WTC11 (cell line): Measurements from ENCODE around the gene ZBTB11. TPM values are rescaled to one million over a fixed set of nuclear protein-coding genes. Genes with fewer than 3 reads are reported as not detected.
A peak's percentile ranks its signal among the peaks of the same experiment; 100 is the strongest.

Source experiments
- ATAC-seq: fragments of 200-7000 bp; cut with Tn5 transposase; 2 replicates; pipeline ENCODE4 v1.10.0; 2021; ENCODE audit warnings: mild to moderate bottlenecking, moderate library complexity
- CTCF ChIA-PET: fragments of 300-600 bp; sonication (Branson Sonifier 250); formaldehyde crosslinking; loops from one replicate; lab custom pipeline; 2021; ENCODE audit warnings: antibody characterized with exemption; lab: Charles Lee
- POLR2A ChIA-PET: fragments of 350-600 bp; sonication (Branson Sonifier 250); formaldehyde crosslinking; loops from one replicate; lab custom pipeline; 2021; ENCODE audit warnings: antibody characterized with exemption; lab: Charles Lee
- DNase-seq: peaks from one replicate; pipeline ENCODE4 v3.0.0; 2021; ENCODE audit warnings: low spot score
- H3K27ac Mint-ChIP-seq: 2 replicates; pipeline ENCODE4 v1.8.0; 2021; ENCODE audit warnings: mixed read lengths
- H3K27me3 Mint-ChIP-seq: 2 replicates; pipeline ENCODE4 v1.8.0; 2021; ENCODE audit warnings: low read depth, mild to moderate bottlenecking, moderate library complexity, mixed read lengths
- H3K36me3 Mint-ChIP-seq: 2 replicates; pipeline ENCODE4 v1.8.0; 2021; ENCODE audit warnings: mixed read lengths
- H3K4me1 Mint-ChIP-seq: 2 replicates; pipeline ENCODE4 v1.8.0; 2022; ENCODE audit warnings: mixed read lengths
- H3K4me3 Mint-ChIP-seq: 2 replicates; pipeline ENCODE4 v1.8.0; 2021; ENCODE audit warnings: mild to moderate bottlenecking, moderate library complexity, mixed read lengths
- H3K9me3 Mint-ChIP-seq: 2 replicates; pipeline ENCODE4 v1.8.0; 2021; ENCODE audit warnings: mixed read lengths
- E2F1 ChIP-seq: sonication (generic); formaldehyde crosslinking; IDR thresholded peaks from 2 replicates; pipeline ENCODE4 v1.8.0; 2022; ENCODE audit warnings: mild to moderate bottlenecking, missing genetic modification reagents
- FOXJ3 ChIP-seq: sonication (generic); formaldehyde crosslinking; IDR thresholded peaks from 2 replicates; pipeline ENCODE4 v1.9.0; 2021; ENCODE audit warnings: missing genetic modification reagents, mild to moderate bottlenecking, borderline replicate concordance
- FOXP4 ChIP-seq: sonication (generic); formaldehyde crosslinking; IDR thresholded peaks from 2 replicates; pipeline ENCODE4 v1.8.0; 2022; ENCODE audit warnings: mild to moderate bottlenecking, missing genetic modification reagents
- IRF2 ChIP-seq: sonication (generic); formaldehyde crosslinking; IDR thresholded peaks from 2 replicates; pipeline ENCODE4 v1.8.0; 2022; ENCODE audit warnings: low read depth, missing genetic modification reagents, borderline replicate concordance
- NFYB ChIP-seq: sonication (generic); formaldehyde crosslinking; conservative IDR thresholded peaks from 2 replicates; pipeline ENCODE4 v1.8.0; 2022; ENCODE audit warnings: low read depth, missing genetic modification reagents
- SP1 ChIP-seq: sonication (generic); formaldehyde crosslinking; conservative IDR thresholded peaks from 2 replicates; pipeline ENCODE4 v1.8.1; 2022; ENCODE audit warnings: missing genetic modification reagents
- TEAD1 ChIP-seq: sonication (generic); formaldehyde crosslinking; IDR thresholded peaks from 2 replicates; pipeline ENCODE4 v1.8.0; 2022; ENCODE audit warnings: mild to moderate bottlenecking, missing genetic modification reagents
- ZNF396 ChIP-seq: fragments of 250-450 bp; sonication (Bioruptor Pico); IDR thresholded peaks from 2 replicates; pipeline ENCODE4 v1.8.0; 2021; ENCODE audit warnings: mild to moderate bottlenecking, moderate library complexity, borderline replicate concordance
- total RNA-seq: library from RNA; stranded (reverse); gene quantifications from 3 replicates; pipeline ENCODE4 v1.2.3, GENCODE V29; 2021
- TF ChIP-seq, protein P1 (sequence below): sonication (generic); formaldehyde crosslinking; IDR thresholded peaks from 2 replicates; pipeline ENCODE4 v1.8.0; 2022; ENCODE audit warnings: mild to moderate bottlenecking, missing genetic modification reagents
- TF ChIP-seq, protein P2 (sequence below): fragments of 250-450 bp; sonication (Bioruptor Pico); conservative IDR thresholded peaks from 2 replicates; pipeline ENCODE4 v1.9.0; 2021; ENCODE audit warnings: mild to moderate bottlenecking
- TF ChIP-seq, protein P3 (sequence below): fragments of 250-450 bp; sonication (Bioruptor Pico); IDR thresholded peaks from 2 replicates; pipeline ENCODE4 v1.9.0; 2021; ENCODE audit warnings: moderate library complexity, mild to moderate bottlenecking, inconsistent platforms, borderline replicate concordance
- TF ChIP-seq, protein P4 (sequence below): fragments of 250-450 bp; sonication (Bioruptor Pico); IDR thresholded peaks from 2 replicates; pipeline ENCODE4 v1.9.0; 2021; ENCODE audit warnings: mild to moderate bottlenecking
- TF ChIP-seq, protein P5 (sequence below): sonication (generic); formaldehyde crosslinking; IDR thresholded peaks from 2 replicates; pipeline ENCODE4 v1.8.1; 2022; ENCODE audit warnings: low read depth, mild to moderate bottlenecking, moderate library complexity, missing genetic modification reagents, borderline replicate concordance
- TF ChIP-seq, protein P6 (sequence below): sonication (generic); formaldehyde crosslinking; IDR thresholded peaks from 2 replicates; pipeline ENCODE4 v1.8.1; 2023; ENCODE audit warnings: mild to moderate bottlenecking, missing genetic modification reagents

ZBTB11 gene
- total RNA-seq, 1 experiment from 2014 or later = 13.5 TPM

DNA sequence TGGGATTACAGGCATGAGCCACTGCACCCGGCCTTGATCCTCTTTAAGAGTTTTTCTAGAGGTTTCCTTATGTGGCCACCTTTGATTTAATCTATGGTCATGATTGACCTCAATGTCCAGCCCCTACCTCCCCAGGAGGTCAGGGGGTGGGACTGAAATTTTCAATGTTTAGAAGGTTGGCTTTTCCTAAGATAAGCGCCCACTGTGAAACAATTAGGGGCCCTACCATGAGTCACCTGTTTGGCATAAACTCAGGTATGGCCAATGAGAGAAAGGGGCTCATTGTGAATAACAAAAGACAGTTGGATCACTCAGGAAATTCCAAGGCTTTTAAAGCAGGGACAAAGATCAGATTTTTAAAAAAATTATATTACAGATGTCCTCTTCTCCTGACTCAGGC is 51.1 kb downstream of the ZBTB11 start:
- no peak for DNase-seq
- POLR2A ChIA-PET = no interaction called here
- H3K27me3 Mint-ChIP-seq = no peaks in the 10 kb centered on the region
- H3K9me3 Mint-ChIP-seq = peaks cover 17% of the 10 kb centered on the region
- TF ChIP-seq E2F1 (CRISPR knock-in tag) (no peak), FOXJ3 (CRISPR knock-in tag) (no peak), FOXP4 (CRISPR knock-in tag) (no peak)
- TF ChIP-seq, protein P1, sequence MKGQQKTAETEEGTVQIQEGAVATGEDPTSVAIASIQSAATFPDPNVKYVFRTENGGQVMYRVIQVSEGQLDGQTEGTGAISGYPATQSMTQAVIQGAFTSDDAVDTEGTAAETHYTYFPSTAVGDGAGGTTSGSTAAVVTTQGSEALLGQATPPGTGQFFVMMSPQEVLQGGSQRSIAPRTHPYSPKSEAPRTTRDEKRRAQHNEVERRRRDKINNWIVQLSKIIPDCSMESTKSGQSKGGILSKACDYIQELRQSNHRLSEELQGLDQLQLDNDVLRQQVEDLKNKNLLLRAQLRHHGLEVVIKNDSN (CRISPR knock-in tag) = no peak
- TF ChIP-seq, all 79 proteins: peak for 0
- peak; percentile 56 for ATAC-seq
- CTCF ChIA-PET = no interaction called here
- Mint-ChIP-seq H3K4me3 (no peak overlapping the region), H3K27ac (no peak overlapping the region), H3K36me3 (peaks cover 5% of the 10 kb centered on the region), H3K4me1 (peaks cover 7% of the 10 kb centered on the region; the same call in 1 of the 2 replicates)

GRCh38 chr3:101624857-101625256 is 52.1 kb downstream of the ZBTB11 start:
- POLR2A ChIA-PET = no interaction called here
- DNase-seq = no peak
- no peaks in the 10 kb centered on the region for H3K27me3 Mint-ChIP-seq

More at GRCh38 chr3:101624857-101625256, 52.1 kb downstream of the ZBTB11 start:
- TF ChIP-seq E2F1 (CRISPR knock-in tag) (no peak), TEAD1 (CRISPR knock-in tag) (no peak), ZNF396 (CRISPR knock-in tag) (no peak), SP1 (CRISPR knock-in tag) (no peak), FOXP4 (CRISPR knock-in tag) (no peak), IRF2 (no peak), NFYB (CRISPR knock-in tag) (no peak)
- TF ChIP-seq, protein P2, sequence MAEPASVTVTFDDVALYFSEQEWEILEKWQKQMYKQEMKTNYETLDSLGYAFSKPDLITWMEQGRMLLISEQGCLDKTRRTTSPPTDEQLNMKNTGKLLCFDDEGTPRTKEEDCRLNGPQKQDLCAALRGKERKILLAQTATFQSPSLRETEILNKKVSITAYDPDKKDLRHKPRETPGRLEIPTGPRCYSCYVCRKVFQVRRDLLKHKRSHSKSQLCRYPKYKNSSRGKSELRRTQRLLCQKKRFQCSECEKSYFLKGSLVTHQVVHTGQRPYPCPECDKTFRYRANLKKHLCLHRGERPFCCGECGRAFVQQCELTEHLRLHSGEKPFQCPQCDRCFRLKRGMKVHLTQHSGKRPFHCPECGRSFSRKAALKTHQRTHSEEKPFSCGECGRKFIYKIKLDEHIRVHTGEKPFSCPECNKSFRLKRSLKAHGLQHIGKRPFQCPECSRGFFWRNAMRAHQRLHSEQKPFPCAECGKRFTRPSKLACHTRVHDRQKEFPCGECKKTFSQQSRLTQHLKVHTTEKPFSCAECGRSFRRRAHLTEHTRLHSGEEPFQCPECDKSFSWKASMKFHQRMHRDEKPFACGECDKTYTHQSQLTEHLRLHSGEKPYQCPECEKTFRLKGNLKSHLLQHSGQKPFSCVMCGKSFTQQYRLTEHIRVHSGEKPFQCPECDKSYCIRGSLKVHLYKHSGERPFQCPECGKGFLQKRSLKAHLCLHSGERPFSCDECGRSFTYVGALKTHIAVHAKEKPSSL (CRISPR knock-in tag) = no peak
- TF ChIP-seq, protein P3, sequence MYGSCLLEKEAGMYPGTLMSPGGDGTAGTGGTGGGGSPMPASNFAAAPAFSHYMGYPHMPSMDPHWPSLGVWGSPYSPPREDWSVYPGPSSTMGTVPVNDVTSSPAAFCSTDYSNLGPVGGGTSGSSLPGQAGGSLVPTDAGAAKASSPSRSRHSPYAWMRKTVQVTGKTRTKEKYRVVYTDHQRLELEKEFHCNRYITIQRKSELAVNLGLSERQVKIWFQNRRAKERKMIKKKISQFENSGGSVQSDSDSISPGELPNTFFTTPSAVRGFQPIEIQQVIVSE (CRISPR knock-in tag) = no peak
- TF ChIP-seq, protein P4, sequence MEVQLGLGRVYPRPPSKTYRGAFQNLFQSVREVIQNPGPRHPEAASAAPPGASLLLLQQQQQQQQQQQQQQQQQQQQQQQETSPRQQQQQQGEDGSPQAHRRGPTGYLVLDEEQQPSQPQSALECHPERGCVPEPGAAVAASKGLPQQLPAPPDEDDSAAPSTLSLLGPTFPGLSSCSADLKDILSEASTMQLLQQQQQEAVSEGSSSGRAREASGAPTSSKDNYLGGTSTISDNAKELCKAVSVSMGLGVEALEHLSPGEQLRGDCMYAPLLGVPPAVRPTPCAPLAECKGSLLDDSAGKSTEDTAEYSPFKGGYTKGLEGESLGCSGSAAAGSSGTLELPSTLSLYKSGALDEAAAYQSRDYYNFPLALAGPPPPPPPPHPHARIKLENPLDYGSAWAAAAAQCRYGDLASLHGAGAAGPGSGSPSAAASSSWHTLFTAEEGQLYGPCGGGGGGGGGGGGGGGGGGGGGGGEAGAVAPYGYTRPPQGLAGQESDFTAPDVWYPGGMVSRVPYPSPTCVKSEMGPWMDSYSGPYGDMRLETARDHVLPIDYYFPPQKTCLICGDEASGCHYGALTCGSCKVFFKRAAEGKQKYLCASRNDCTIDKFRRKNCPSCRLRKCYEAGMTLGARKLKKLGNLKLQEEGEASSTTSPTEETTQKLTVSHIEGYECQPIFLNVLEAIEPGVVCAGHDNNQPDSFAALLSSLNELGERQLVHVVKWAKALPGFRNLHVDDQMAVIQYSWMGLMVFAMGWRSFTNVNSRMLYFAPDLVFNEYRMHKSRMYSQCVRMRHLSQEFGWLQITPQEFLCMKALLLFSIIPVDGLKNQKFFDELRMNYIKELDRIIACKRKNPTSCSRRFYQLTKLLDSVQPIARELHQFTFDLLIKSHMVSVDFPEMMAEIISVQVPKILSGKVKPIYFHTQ = no peak
- TF ChIP-seq, protein P5, sequence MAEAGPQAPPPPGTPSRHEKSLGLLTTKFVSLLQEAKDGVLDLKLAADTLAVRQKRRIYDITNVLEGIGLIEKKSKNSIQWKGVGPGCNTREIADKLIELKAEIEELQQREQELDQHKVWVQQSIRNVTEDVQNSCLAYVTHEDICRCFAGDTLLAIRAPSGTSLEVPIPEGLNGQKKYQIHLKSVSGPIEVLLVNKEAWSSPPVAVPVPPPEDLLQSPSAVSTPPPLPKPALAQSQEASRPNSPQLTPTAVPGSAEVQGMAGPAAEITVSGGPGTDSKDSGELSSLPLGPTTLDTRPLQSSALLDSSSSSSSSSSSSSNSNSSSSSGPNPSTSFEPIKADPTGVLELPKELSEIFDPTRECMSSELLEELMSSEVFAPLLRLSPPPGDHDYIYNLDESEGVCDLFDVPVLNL = no peak
- TF ChIP-seq, protein P6, sequence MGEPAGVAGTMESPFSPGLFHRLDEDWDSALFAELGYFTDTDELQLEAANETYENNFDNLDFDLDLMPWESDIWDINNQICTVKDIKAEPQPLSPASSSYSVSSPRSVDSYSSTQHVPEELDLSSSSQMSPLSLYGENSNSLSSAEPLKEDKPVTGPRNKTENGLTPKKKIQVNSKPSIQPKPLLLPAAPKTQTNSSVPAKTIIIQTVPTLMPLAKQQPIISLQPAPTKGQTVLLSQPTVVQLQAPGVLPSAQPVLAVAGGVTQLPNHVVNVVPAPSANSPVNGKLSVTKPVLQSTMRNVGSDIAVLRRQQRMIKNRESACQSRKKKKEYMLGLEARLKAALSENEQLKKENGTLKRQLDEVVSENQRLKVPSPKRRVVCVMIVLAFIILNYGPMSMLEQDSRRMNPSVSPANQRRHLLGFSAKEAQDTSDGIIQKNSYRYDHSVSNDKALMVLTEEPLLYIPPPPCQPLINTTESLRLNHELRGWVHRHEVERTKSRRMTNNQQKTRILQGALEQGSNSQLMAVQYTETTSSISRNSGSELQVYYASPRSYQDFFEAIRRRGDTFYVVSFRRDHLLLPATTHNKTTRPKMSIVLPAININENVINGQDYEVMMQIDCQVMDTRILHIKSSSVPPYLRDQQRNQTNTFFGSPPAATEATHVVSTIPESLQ = no peak
- no peak overlapping the region for H3K27ac Mint-ChIP-seq
- CTCF ChIA-PET = no interaction called here
- no peak for ATAC-seq
- peaks cover 7% of the 10 kb centered on the region; the same call in 1 of the 2 replicates for H3K4me1 Mint-ChIP-seq
- H3K4me3 Mint-ChIP-seq = no peak overlapping the region
- H3K9me3 Mint-ChIP-seq = peaks cover 17% of the 10 kb centered on the region
- H3K36me3 Mint-ChIP-seq = peaks cover 5% of the 10 kb centered on the region
